Kidney capillary endothelial cell (primary cell): Measurements from ENCODE around the gene EXD3.

ENCODE experiments used
- DNase-seq: peaks from one replicate; pipeline ENCODE4 v3.0.0-alpha.2; 2018; ENCODE audit warnings: low spot score

Gene EXD3

GRCh38 chr9:137432687-137433348 lies 9.9 kb upstream of the EXD3 start:
- DNase-seq = no peak

GRCh38 chr9:137431416-137431931 lies 8.5 kb upstream of the EXD3 start:
- DNase-seq = no peak

GRCh38 chr9:137430723-137431415 lies 7.9 kb upstream of the EXD3 start:
- DNase-seq = no peak

- DNase-seq = no peak
These were observed 7.2 kb upstream of the EXD3 start for GRCh38 chr9:137429974-137430722.

- no peak for DNase-seq
These were observed 6.6 kb upstream of the EXD3 start for GRCh38 chr9:137429546-137429890.

GRCh38 chr9:137428841-137429545 lies 6.0 kb upstream of the EXD3 start:
- no peak for DNase-seq

- no peak for DNase-seq
These were observed 5.3 kb upstream of the EXD3 start for GRCh38 chr9:137428311-137428630.

- DNase-seq = no peak
These were observed 4.7 kb upstream of the EXD3 start for GRCh38 chr9:137427454-137428310.

GRCh38 chr9:137426018-137426681 lies 3.2 kb upstream of the EXD3 start:
- DNase-seq = no peak

GRCh38 chr9:137423514-137424291 lies 741 bp upstream of the EXD3 start:
- no peak for DNase-seq

GRCh38 chr9:137421838-137422603 lies 941 bp downstream of the EXD3 start:
- DNase-seq = no peak

GRCh38 chr9:137417161-137418021 lies 5.6 kb downstream of the EXD3 start:
- no peak for DNase-seq

- no peak for DNase-seq
These were observed 6.3 kb downstream of the EXD3 start for GRCh38 chr9:137416563-137417151.

- no peak for DNase-seq
These were observed 6.9 kb downstream of the EXD3 start for GRCh38 chr9:137416006-137416562.

- no peak for DNase-seq
These were observed 7.5 kb downstream of the EXD3 start for GRCh38 chr9:137415451-137415850.

- no peak for DNase-seq
These were observed 10.5 kb downstream of the EXD3 start for GRCh38 chr9:137412431-137412830.

- DNase-seq = peak; percentile 94
These were observed 11.1 kb downstream of the EXD3 start for GRCh38 chr9:137411645-137412380.
